HL-60 (cell line): Measurements from ENCODE around the gene DZIP1L.

Experiments
- CTCF ChIP-seq: IDR thresholded peaks from one replicate; pipeline ENCODE4 v1.5.1; 2011; ENCODE audit warnings: low read length, control low read depth, inconsistent platforms; ENCODE audit not compliant: insufficient read depth
- GABPA ChIP-seq: IDR thresholded peaks from 2 replicates; pipeline ENCODE4 v1.6.1; 2012; ENCODE audit warnings: low read depth
- POLR2AphosphoS5 ChIP-seq: IDR thresholded peaks from 2 replicates; pipeline ENCODE4 v1.6.1; 2012; ENCODE audit warnings: low read depth

GRCh38 chr3:138046955-138047354 is 68.5 kb downstream of the DZIP1L start:
- TF ChIP-seq CTCF: no peak
- TF ChIP-seq POLR2AphosphoS5: no peak
- no peak for TF ChIP-seq GABPA
